SK-N-SH treated with all-trans-retinoic acid at 6 μM for 48 hours (cell line): ENCODE data around the gene HIVEP3.

ENCODE experiments used
- ATAC-seq: fragments of 200-7000 bp; cut with Tn5 transposase; 3 replicates; pipeline ENCODE4 v1.9.1; 2020; ENCODE audit warnings: mild to moderate bottlenecking, moderate library complexity
- ARNTL ChIP-seq: fragments of 450-650 bp; formaldehyde crosslinking; IDR thresholded peaks from 2 replicates; pipeline ENCODE4 v1.5.0; 2020; ENCODE audit warnings: low read depth, mild to moderate bottlenecking, moderate library complexity, borderline replicate concordance
- BACH2 ChIP-seq: fragments of 250-450 bp; sonication (Bioruptor Pico); IDR thresholded peaks from 2 replicates; pipeline ENCODE4 v1.9.0; 2021; ENCODE audit warnings: mild to moderate bottlenecking, borderline replicate concordance
- CREB5 ChIP-seq: fragments of 250-450 bp; sonication (Bioruptor Pico); IDR thresholded peaks from 2 replicates; pipeline ENCODE4 v1.5.1; 2020; ENCODE audit warnings: low read depth, mild to moderate bottlenecking, moderate library complexity
- CSDC2 ChIP-seq: fragments of 250-450 bp; sonication (Bioruptor Pico); IDR thresholded peaks from 2 replicates; pipeline ENCODE4 v1.5.0; 2020; ENCODE audit warnings: mild to moderate bottlenecking, moderate library complexity
- CSRNP3 ChIP-seq: fragments of 250-450 bp; sonication (Bioruptor Pico); IDR thresholded peaks from 2 replicates; pipeline ENCODE4 v1.5.1; 2021; ENCODE audit warnings: mild to moderate bottlenecking, moderate library complexity
- ESRRG ChIP-seq: fragments of 250-450 bp; sonication (Bioruptor Pico); IDR thresholded peaks from 2 replicates; pipeline ENCODE4 v1.6.1; 2021; ENCODE audit warnings: mild to moderate bottlenecking
- GLIS3 ChIP-seq: fragments of 250-450 bp; sonication (Bioruptor Pico); IDR thresholded peaks from 2 replicates; pipeline ENCODE4 v1.5.0; 2020; ENCODE audit warnings: mild to moderate bottlenecking, moderate library complexity
- ISL1 ChIP-seq: fragments of 250-450 bp; sonication (Bioruptor Pico); IDR thresholded peaks from 2 replicates; pipeline ENCODE4 v2.1.2; 2022; ENCODE audit warnings: mild to moderate bottlenecking, moderate library complexity
- OSR1 ChIP-seq: fragments of 250-450 bp; sonication (Bioruptor Pico); IDR thresholded peaks from 2 replicates; pipeline ENCODE4 v1.8.0; 2022; ENCODE audit warnings: moderate library complexity, mild to moderate bottlenecking, inconsistent platforms
- PATZ1 ChIP-seq: fragments of 250-450 bp; sonication (Bioruptor Pico); IDR thresholded peaks from 2 replicates; pipeline ENCODE4 v1.8.0; 2020; ENCODE audit warnings: mild to moderate bottlenecking, moderate library complexity, borderline replicate concordance
- POU6F1 ChIP-seq: fragments of 250-450 bp; sonication (Bioruptor Pico); IDR thresholded peaks from 2 replicates; pipeline ENCODE4 v1.8.0; 2021; ENCODE audit warnings: low read depth, mild to moderate bottlenecking, moderate library complexity, borderline replicate concordance
- PPARA ChIP-seq: fragments of 250-450 bp; sonication (Bioruptor Pico); IDR thresholded peaks from 2 replicates; pipeline ENCODE4 v1.5.0; 2020; ENCODE audit warnings: mild to moderate bottlenecking, borderline replicate concordance
- RARB ChIP-seq: fragments of 250-450 bp; sonication (Bioruptor Pico); IDR thresholded peaks from 2 replicates; pipeline ENCODE4 v1.8.0; 2021; ENCODE audit warnings: mild to moderate bottlenecking, moderate library complexity
- SNAI2 ChIP-seq: fragments of 250-450 bp; sonication (Bioruptor Pico); IDR thresholded peaks from 2 replicates; pipeline ENCODE4 v1.5.0; 2020; ENCODE audit warnings: mild to moderate bottlenecking, moderate library complexity
- TCF4 ChIP-seq: fragments of 250-450 bp; sonication (Bioruptor Pico); IDR thresholded peaks from 2 replicates; pipeline ENCODE4 v1.8.0; 2021; ENCODE audit warnings: mild to moderate bottlenecking, moderate library complexity, borderline replicate concordance
- TOX ChIP-seq: fragments of 250-450 bp; sonication (Bioruptor Pico); IDR thresholded peaks from 2 replicates; pipeline ENCODE4 v1.8.0; 2021; ENCODE audit warnings: mild to moderate bottlenecking, moderate library complexity, borderline replicate concordance
- TSHZ2 ChIP-seq: fragments of 250-450 bp; sonication (Bioruptor Pico); IDR thresholded peaks from 2 replicates; pipeline ENCODE4 v1.5.0; 2020; ENCODE audit warnings: mild to moderate bottlenecking, moderate library complexity
- ZC3H10 ChIP-seq: fragments of 250-450 bp; sonication (Bioruptor Pico); IDR thresholded peaks from 2 replicates; pipeline ENCODE4 v1.5.1; 2021; ENCODE audit warnings: mild to moderate bottlenecking, moderate library complexity
- ZFP3 ChIP-seq: fragments of 250-450 bp; sonication (Bioruptor Pico); IDR thresholded peaks from 2 replicates; pipeline ENCODE4 v1.5.0; 2020; ENCODE audit warnings: mild to moderate bottlenecking, moderate library complexity
- ZFP30 ChIP-seq: fragments of 450-650 bp; formaldehyde crosslinking; IDR thresholded peaks from 2 replicates; pipeline ENCODE4 v1.5.0; 2022; ENCODE audit warnings: mild to moderate bottlenecking, moderate library complexity
- ZNF565 ChIP-seq: fragments of 450-650 bp; formaldehyde crosslinking; conservative IDR thresholded peaks from 2 replicates; pipeline ENCODE4 v1.5.0; 2020; ENCODE audit warnings: low read depth, mild to moderate bottlenecking, moderate library complexity
- ZNF70 ChIP-seq: fragments of 450-650 bp; formaldehyde crosslinking; IDR thresholded peaks from 2 replicates; pipeline ENCODE4 v1.5.0; 2020; ENCODE audit warnings: mild to moderate bottlenecking, moderate library complexity
- ZNF8 ChIP-seq: fragments of 450-650 bp; formaldehyde crosslinking; IDR thresholded peaks from 2 replicates; pipeline ENCODE4 v1.5.0; 2020; ENCODE audit warnings: mild to moderate bottlenecking, moderate library complexity

The HIVEP3 gene

GRCh38 chr1:41718497-41718896 lies 200.2 kb downstream of the HIVEP3 start:
- TF ChIP-seq ZC3H10 (no peak), TOX (CRISPR knock-in tag) (no peak), PATZ1 (CRISPR knock-in tag) (no peak), ZFP30 (CRISPR knock-in tag) (no peak), POU6F1 (CRISPR knock-in tag) (no peak), ESRRG (CRISPR knock-in tag) (no peak), ZNF8 (CRISPR knock-in tag) (no peak), CREB5 (CRISPR knock-in tag) (no peak), TSHZ2 (CRISPR knock-in tag) (no peak), BACH2 (no peak), ZFP3 (no peak), CSDC2 (no peak), ISL1 (CRISPR knock-in tag) (no peak), GLIS3 (CRISPR knock-in tag) (no peak), CSRNP3 (CRISPR knock-in tag) (no peak), PPARA (CRISPR knock-in tag) (no peak), RARB (CRISPR knock-in tag) (no peak), TCF4 (CRISPR knock-in tag) (no peak), ZNF70 (no peak)
- no peak for ATAC-seq

GRCh38 chr1:41716188-41717130 lies 202.3 kb downstream of the HIVEP3 start:
- ATAC-seq: no peak
- TF ChIP-seq ZNF565 (CRISPR knock-in tag): no peak
- no peak for TF ChIP-seq ZFP3
- no peak for TF ChIP-seq OSR1 (CRISPR knock-in tag)
- TF ChIP-seq ZNF70: no peak
- TF ChIP-seq ESRRG (CRISPR knock-in tag): no peak
- TF ChIP-seq TCF4 (CRISPR knock-in tag): no peak
- no peak for TF ChIP-seq CSRNP3 (CRISPR knock-in tag)
- TF ChIP-seq SNAI2 (CRISPR knock-in tag): no peak
- TF ChIP-seq ARNTL (CRISPR knock-in tag): no peak
- TF ChIP-seq ZFP30 (CRISPR knock-in tag): no peak
- TF ChIP-seq ZNF8 (CRISPR knock-in tag): no peak
- no peak for TF ChIP-seq CSDC2
- TF ChIP-seq BACH2: no peak
- TF ChIP-seq GLIS3 (CRISPR knock-in tag): no peak
- no peak for TF ChIP-seq TOX (CRISPR knock-in tag)
- no peak for TF ChIP-seq CREB5 (CRISPR knock-in tag)
- TF ChIP-seq POU6F1 (CRISPR knock-in tag): no peak
